Peyer's patch (tissue), 4 donors: Measurements from ENCODE around the gene CTAGE4.
"Not testable (repeated sequence)": the region's sequence is repeated elsewhere in the genome, so short reads cannot be mapped to it uniquely, and the experiment has no call there.

ENCODE experiments used
- POLR2A ChIP-seq, 2 donors: fragments of 450-650 bp; IDR thresholded peaks; one replicate each; pipeline ENCODE4 v1.5.1; 2017; ENCODE audit warnings: antibody characterized with exemption in 2 of 2, mild to moderate bottlenecking in 2 of 2, moderate library complexity in 2 of 2
- TF ChIP-seq, protein P1 (sequence below), 6 experiments: fragments of 450-650 bp in 4 of 6; fragments of 200-600 bp in 2 of 6; sonication (generic) in 1 of 6; IDR thresholded peaks; one replicate each; pipeline ENCODE4 v1.5.1; 2017 to 2019; ENCODE audit warnings: antibody characterized with exemption in 6 of 6, mild to moderate bottlenecking in 3 of 6, moderate library complexity in 1 of 6

DNA sequence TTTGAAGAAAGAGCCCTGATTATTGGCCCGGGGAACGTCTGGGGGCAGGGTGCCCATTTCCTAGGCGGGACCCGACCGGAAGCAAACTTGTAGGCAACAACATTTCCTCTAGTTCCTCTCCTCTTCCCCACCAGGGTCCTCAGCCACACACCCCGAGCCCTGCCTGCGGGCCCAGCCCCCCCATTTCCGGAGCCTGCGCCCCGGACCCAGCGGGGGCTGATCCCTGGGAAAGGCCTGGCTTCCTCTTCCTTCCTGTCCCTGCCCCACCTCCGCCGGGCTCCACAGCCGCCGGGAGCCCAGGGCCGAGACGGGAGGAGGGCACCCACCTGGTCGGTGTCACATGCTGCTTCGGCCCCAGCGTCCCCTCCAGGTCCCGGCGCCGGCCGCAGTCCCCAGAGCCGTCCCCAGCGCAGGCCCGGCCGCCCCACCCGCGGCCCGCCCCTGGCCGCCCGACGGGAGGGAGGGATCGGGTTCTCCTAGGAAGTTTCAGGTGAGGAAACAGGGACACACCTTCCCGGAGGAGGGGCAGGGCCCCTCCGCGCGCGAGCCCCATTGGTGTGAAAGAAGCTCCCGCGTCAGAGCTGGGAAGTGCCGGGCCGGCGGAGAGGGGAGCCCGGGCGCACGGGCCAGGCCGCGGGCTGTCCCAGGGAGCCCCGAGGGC, 12.1 kb downstream of the CTAGE4 start, which contains the start of gene ARHGEF35:
- TF ChIP-seq, protein P1, sequence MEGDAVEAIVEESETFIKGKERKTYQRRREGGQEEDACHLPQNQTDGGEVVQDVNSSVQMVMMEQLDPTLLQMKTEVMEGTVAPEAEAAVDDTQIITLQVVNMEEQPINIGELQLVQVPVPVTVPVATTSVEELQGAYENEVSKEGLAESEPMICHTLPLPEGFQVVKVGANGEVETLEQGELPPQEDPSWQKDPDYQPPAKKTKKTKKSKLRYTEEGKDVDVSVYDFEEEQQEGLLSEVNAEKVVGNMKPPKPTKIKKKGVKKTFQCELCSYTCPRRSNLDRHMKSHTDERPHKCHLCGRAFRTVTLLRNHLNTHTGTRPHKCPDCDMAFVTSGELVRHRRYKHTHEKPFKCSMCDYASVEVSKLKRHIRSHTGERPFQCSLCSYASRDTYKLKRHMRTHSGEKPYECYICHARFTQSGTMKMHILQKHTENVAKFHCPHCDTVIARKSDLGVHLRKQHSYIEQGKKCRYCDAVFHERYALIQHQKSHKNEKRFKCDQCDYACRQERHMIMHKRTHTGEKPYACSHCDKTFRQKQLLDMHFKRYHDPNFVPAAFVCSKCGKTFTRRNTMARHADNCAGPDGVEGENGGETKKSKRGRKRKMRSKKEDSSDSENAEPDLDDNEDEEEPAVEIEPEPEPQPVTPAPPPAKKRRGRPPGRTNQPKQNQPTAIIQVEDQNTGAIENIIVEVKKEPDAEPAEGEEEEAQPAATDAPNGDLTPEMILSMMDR (IDR thresholded peaks at IDR 0.05): not testable (repeated sequence)
- TF ChIP-seq POLR2A (IDR thresholded peaks at IDR 0.05): not testable (repeated sequence)
